Kasumi-1 (cell line): ENCODE measurements around the gene PHACTR2.
"Not testable (repeated sequence)": the region's sequence is repeated elsewhere in the genome, so short reads cannot be mapped to it uniquely, and the experiment has no call there.

Source experiments
- DNase-seq, 2 experiments: peaks; one replicate each; lab custom pipeline; 2025; lab: John Stamatoyannopoulos, UW

Gene PHACTR2

GRCh38 chr6:143698759-143699429, 21.1 kb downstream of the PHACTR2 start:
- DNase-seq = no peak

GRCh38 chr6:143699430-143699825, 21.7 kb downstream of the PHACTR2 start:
- no peak for DNase-seq

- DNase-seq = no peak
Measured at GRCh38 chr6:143700684-143701348, 23.1 kb downstream of the PHACTR2 start.

GRCh38 chr6:143701349-143702234, 23.8 kb downstream of the PHACTR2 start:
- no peak for DNase-seq

GRCh38 chr6:143705569-143705968, 27.8 kb downstream of the PHACTR2 start:
- no peak for DNase-seq

- no peak for DNase-seq
Measured at GRCh38 chr6:143707697-143708096, 29.9 kb downstream of the PHACTR2 start.

GRCh38 chr6:143708889-143709288, 31.1 kb downstream of the PHACTR2 start:
- DNase-seq = no peak

- DNase-seq = no peak
Measured at GRCh38 chr6:143711714-143712113, 33.9 kb downstream of the PHACTR2 start.

GRCh38 chr6:143718472-143718871, 40.7 kb downstream of the PHACTR2 start:
- DNase-seq = no peak

GRCh38 chr6:143721642-143722041, 43.9 kb downstream of the PHACTR2 start:
- DNase-seq = no peak

GRCh38 chr6:143724876-143725275, 47.1 kb downstream of the PHACTR2 start:
- DNase-seq = no peak

GRCh38 chr6:143726015-143726647, 48.4 kb downstream of the PHACTR2 start:
- DNase-seq = no peak

- DNase-seq = no peak
Measured at GRCh38 chr6:143727035-143727434, 49.3 kb downstream of the PHACTR2 start.

GRCh38 chr6:143731789-143732188, 54.0 kb downstream of the PHACTR2 start:
- DNase-seq = no peak

- no peak for DNase-seq
Measured at GRCh38 chr6:143732536-143732935, 54.8 kb downstream of the PHACTR2 start.

- no peak for DNase-seq
Measured at GRCh38 chr6:143733510-143733909, 55.7 kb downstream of the PHACTR2 start.

- DNase-seq = no peak
Measured at GRCh38 chr6:143734641-143735063, 56.9 kb downstream of the PHACTR2 start.

GRCh38 chr6:143738072-143738690, 60.4 kb downstream of the PHACTR2 start:
- DNase-seq = not testable (repeated sequence)

- no peak for DNase-seq
Measured at GRCh38 chr6:143739341-143739851, 61.6 kb downstream of the PHACTR2 start.

GRCh38 chr6:143740213-143740612, 62.4 kb downstream of the PHACTR2 start:
- DNase-seq = no peak

- DNase-seq = peak; percentile 75 to 77
Measured at GRCh38 chr6:143741480-143741879, 63.7 kb downstream of the PHACTR2 start.
